CD4-positive, alpha-beta T cell treated with Interleukin-15 for 1 hour (primary cell): ENCODE results near the gene C3orf20.
"Not testable (repeated sequence)": the region's sequence is repeated elsewhere in the genome, so short reads cannot be mapped to it uniquely, and the experiment has no call there.

Experiments
- DNase-seq: peaks from one replicate; pipeline ENCODE4 v3.0.0-alpha.2; 2020

Gene C3orf20

DNA sequence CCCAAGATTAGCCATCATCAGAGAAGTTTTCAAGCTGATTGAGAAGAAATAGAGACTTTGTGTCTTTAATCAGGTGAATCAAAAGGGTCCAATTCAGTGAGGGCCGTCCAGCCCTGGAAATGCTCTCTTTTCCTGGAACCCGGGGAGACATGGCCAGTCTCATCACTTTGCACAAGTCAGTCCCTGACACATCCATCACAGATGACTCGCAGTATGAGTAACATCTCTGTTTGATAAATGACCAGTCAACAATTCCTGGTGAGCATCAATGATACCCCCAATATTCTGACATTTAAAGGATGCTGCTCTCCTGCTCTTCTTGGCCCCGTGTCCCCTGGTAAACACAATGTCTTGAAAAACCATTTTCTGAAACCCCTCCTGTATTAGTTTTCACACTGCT, 26.7 kb downstream of the C3orf20 start:
- DNase-seq: no peak

DNA sequence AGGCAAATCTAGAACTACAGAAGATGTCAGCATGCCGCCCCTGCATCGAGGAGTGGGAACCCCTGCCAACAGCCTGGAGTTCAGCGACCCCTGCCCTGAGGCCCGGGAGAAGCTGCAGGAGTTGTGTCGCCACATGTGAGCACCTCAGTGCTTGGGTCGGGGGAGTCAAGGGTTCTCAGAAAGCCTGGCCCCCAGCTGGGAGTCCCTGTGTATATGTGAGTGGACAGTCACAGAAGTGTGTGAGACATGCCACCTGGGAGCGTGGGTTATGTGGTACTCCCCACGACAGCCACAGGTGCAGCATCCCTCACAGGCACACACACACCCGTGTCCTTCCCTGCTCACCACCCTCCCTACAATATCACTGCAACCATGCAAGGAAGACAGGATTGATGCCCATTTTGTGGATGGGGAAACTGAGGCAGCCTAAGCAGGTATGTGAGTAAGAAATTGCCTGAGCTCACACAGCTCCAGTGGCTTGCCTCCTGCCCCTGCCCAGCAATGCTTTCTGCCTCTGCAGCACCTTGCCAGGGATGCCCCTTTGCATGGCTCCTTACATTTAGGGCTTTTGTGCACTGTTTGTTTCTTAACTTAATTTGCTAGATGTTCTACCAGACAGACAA, 28.3 kb downstream of the C3orf20 start:
- DNase-seq: no peak

DNA sequence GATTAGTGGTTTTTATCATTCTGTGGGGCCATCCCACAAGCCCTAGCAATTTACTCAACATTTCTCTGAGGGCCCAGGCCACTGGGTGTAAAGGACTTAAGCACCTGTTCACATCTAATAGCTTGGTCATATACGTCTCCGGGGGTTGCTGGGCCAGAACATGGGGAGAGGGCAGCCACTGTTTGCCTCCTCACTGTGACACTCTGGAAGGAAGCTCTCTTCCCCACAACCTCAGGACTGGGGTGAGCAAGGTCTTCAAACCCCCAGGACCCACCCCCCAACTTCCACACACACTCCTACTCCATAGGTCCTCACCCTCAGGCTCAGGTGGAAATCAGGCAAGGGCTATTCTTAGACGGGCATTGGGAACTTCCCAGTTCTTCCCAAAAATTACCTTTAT, 28.9 kb downstream of the C3orf20 start:
- no peak for DNase-seq

DNA sequence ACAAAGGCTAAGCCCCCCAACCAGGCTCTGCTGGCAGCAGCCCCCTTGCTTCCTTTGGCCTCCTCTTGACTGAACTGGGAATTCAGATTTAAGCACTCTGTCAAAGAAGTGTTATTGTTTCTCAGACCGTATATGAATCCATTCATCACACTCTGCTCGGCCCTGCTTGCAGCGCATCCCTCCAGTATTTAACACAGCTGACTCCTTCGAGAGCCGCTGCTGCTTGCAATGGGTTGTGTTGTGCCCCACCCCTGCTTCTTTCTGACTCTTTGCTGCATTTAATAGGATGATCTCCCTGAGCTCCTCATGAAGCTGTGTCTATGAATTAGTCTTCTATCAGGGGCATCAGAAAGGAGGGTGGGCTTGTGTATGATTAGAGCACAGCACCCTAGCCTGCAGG, 31.2 kb downstream of the C3orf20 start:
- DNase-seq: no peak

DNA sequence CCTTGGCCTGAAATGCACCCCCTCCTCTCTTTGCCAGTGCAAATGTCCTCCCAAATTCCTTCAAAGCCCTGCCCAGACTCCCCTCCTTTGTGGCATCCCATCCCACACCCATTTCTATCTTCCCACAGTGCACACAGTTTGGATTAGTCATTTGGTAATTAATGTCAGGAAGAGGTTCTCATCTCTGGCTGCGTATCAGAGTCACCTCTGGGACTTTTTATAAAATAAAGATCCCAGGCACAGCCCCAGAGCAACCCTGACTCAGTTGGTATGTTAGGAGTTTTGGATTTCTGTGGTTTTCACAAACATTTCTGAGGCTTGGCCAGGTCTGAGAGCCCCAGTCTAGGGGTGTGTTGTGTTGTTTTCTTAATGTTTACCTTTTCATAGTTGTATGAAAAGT, 41.6 kb downstream of the C3orf20 start:
- DNase-seq: no peak

DNA sequence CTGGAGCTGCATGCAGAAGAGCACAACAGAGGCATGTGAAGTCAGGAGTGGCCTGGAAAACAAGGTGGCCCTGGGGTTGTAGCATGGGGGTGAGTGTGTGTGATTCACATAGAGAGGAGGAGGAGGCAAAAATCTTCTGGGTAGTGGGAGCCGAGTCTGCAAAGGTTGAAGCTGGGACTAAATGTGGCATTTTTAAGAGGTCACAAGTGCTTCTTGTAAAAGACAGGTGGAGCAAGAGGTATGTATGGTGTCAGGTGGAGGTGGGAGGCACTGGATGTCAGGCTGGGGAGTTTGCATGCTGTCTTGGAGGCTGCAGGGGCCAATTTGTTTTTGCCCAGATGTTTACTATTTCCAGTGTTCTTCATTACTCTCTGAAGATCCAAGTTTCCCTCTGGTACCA, 42.4 kb downstream of the C3orf20 start:
- no peak for DNase-seq

DNA sequence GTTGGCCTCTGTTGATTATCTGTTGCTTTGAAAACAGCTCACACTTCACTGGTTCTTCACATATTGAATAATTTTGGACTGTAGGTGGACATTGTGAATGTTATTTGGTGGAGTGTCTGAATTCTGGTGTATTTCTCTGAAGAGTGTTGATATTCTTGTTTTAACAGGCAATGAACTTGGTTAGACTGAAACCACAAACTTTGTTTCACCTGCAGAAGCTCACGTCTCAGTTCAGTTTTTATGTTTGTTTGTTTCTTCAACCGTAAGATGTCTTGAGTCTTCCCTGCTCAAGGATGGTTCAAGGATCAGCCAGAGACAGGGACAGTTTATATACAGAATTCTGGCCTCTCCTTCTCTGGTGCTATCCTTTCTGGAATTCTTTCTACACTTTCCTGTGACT, 43.6 kb downstream of the C3orf20 start:
- no peak for DNase-seq

DNA sequence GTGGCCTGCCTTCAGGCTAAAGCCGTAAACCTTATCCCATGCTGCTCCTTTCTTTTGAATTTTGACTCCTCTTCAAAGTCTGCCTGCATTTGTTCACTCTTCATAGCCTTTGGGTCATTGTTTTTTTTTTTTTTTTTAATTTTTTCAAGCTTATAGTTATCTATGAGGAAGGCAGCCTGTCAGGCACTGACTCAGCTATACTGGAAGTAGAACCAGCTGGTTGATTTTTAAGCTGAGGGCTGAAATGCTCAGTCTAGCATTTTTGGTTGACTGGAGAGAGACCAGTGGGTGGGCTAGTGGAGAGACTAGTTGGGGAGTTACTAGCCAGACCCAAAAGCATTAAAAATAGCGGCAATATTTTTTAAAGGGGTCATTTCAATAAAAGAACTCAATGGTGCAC, 44.1 kb downstream of the C3orf20 start:
- DNase-seq: no peak

DNA sequence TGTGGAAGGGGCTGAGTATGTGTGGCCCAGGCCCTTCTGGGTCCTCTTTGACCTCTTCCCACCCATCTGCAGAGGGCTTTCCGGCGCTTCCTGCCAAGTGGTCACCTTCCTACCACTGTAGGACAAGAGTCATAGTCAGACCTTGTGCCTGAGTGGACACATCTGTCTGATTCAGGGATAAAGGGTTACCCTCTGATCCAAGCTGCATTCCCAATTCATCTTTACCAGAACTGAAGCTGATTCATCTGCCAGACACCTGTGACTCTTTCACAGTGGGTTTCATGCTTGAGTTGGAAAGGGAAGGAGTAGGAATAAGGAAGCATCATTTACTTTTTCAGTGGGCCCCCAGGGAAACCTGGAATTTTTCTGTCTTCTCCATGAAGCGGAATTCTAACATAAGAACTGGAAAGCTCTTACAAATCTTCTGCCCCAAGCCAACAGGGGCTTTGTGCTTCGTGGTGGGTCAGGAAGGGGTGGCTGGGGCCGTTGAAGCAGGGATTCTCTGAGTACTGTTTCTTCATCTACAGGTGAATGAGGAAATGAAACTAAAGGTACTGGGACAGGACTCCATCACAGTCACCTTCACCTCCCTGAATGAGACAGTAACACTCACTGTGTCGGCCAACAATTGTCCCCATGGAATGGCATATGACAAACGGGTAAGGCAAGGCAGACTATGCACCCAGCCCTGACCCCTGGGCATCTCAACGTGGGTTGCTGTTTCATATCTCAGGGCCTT, 46.4 kb downstream of the C3orf20 start:
- DNase-seq: no peak

DNA sequence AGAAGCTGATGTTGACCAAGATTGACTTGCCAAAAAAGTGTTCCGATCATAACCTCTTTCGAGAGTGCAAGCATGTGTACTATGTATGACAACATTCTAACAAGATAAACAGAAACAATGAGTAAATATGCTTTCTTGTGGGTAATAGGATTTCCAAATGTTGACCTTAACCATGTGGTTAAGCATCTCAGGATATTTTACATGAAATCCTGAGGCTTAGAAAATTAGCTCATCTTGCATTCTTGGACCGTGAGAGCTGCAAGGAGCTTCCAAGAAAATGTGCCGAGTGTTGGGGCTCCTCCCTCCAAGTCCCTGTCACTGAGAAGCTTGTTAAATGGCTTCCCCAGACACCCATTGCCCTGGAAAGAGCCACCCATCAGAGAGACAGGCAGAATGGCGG, 50.1 kb downstream of the C3orf20 start:
- DNase-seq: no peak

DNA sequence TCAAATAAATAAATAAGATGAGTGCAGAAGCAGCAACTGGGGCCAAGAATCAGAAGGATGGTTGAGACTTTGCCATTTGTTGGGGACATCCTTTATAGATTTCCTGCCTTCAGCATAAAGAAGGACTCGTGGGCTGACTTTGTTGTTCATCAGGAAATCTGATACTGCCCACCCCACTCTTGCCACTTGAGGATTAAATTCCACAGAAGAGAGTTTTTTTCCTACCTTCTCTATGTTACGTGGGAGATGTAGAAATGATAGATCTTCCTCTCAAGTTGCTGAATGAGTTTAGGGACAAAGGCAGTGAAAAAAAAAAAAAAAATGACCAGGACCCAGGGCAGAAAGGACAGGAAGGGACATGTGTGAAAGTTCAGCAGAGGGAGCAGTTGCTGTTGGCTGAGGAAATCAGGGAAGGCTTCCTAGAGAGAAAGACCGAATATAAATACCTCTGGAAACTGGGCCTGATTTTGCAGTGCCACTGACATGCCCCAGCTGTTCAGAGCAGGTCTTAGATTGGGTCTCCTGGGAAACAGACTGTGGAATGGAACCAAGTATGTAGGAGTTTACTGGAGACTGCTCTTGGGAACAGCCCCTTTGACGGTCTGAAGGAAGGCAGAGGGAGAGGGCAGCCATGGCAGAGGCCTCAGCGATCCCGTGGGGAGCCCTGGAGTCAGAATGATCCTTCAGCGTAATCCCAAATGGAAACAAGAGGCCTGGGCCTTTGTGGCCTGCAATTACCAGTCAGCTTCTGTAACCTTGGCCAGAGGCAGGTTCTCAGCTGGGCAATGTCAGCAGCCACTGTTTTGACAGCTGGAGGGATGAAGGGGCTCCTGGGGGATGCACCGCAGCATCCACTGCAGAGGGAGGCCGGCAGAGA, 50.9 kb downstream of the C3orf20 start:
- DNase-seq: no peak

DNA sequence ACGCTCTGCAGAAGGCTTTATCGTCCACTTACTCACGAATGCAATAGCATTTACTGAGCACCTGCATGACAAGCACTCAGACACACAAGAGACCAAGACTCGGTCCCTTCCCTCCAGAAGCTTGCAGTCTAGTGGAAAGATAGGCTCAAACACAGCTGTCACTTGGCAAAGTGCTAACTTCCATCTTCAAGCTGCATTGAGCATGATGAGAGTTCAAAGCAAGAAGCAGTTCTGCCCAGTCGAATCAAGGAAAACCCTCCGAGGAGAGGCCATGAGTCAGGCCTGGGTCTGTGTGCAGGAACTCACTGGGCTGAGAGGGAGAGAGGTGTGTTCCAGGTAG, 51.5 kb downstream of the C3orf20 start:
- no peak for DNase-seq

DNA sequence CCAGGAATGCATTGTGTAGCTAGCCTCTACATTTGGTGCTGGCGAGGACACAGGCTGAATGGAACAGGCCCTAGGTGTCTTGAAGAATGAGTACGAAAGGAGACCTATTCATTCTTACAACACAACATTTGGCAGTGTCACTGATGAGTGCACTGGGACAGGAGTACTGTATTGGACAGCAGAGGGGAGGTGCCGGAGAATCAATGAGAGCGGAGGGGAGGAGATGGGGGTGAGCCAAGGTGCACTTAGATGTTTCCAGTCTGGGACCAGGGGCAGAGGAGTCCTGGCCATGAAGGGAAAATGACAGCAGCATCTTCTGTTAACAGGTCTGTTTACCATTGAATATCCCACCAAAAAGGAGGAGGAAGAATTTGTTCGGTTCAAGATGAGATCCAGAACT, 53.2 kb downstream of the C3orf20 start:
- DNase-seq: no peak

DNA sequence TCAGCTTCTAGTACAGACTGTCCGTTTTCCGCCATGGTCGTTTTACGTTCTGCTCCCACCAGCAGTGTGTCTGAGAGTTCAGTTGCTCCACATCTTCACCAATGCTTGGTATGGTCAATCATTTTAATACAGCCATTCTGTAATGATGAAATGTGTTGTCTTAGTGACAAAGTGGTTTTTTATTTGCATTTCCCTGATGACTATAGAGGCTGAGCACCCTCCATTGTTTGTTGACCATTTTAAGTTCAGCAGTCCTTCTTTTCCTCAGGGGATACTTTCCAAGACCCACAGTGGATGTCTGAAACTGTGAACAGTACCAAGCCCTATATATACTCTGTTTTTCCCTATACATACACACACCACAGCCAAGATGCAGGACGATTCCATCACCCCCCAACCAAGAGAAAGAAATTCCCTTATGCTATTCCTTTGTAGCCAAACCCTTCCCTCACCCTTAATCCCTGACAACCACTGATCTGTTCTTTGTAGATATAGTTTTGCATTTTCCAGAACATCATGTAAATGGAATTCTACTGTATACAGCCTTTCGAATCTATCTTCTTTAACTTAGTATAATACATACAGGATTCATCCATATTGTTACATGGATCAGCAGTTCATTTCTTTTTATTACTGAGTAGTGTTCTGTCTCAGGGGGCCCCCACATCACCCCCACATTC, 55.9 kb downstream of the C3orf20 start:
- no peak for DNase-seq

DNA sequence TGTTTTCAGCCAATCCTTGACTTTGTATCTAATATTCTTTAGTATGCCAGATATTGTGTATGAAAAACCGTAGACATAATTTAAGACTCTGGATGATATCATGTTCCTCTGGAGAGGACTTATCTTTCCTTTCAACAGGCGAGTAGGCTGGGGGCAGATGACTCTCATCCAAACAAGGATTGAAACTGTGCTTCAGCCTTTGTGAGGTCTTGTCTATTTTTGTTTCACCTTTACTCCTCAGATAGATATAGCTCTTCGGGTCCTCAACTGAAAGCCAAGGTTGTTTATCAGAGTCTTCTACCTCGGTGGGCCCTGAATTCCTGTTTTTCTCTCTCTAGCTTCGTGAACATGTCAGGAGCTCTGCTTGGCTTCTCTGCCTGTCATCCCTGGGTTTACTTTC, 66.0 kb downstream of the C3orf20 start:
- DNase-seq: no peak

DNA sequence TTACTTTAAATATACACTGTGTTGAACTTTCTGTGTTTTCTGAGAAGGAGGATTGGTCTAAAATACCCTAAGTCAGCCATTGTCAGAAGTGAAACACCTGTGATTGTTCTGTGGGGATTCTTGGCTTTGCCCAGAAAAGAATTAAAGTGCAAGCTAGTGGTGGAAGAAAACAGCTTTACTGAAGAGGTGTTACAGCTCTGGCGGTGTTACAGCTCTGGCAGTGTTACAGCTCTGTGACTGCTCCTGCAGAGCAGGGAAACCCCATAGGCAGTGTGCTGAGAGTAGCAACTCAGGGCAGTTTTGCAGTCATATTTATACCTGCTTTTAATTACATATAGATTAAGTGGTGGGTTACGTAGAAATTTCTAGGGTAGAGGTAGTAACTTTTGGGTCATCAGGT, 66.6 kb downstream of the C3orf20 start:
- DNase-seq: no peak

DNA sequence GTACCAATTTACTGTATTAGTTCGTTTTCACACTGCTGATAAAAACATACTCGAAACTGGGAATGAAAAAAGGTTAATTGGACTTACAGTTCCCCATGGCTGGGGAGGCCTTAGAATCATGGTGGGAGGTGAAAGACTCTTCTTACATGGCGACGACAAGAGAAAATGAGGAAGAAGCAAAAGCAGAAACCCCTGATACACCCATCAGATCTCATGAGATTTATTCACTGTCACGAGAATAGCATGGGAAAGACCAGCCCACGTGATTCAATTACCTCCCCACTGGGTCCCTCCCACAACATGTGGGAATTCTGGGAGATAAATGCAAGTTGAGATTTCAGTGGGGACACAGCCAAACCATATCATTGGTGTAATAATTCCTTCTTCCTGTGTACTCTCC, 69.6 kb downstream of the C3orf20 start:
- no peak for DNase-seq

DNA sequence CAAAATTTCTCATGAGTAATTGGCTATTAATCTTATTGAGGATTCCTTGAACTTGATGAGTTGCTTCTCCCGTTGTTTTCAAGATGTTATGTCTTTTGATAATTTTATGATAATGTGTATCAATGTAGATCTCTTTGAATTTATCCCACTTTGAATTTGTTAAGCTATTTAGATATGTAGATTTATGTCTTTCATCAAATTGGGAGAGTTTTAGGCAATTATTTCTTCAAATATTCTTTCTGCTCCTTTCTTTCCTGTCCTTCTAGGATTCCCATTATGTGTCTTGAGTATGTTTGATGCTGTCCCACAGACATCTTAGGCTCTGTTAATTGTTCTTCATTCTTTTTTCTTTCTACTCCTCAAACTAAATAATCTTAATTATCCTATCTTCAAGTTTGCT, 75.7 kb downstream of the C3orf20 start:
- no peak for DNase-seq

DNA sequence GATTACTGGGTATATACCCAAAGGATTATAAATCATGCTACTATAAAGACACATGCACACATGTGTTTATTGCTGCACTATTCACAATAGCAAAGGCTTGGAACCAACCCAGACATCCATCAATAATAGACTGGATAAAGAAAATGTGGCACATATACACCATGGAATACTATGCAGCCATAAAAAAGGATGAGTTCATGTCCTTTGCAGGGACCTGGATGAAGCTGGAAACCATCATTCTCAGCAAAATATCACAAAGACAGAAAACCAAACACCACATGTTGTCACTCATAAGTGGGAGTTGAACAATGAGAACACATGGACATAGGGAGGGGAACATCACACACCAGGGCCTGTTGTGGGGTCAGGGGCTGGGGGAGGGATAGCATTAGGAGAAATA, 78.0 kb downstream of the C3orf20 start:
- not testable (repeated sequence) for DNase-seq

DNA sequence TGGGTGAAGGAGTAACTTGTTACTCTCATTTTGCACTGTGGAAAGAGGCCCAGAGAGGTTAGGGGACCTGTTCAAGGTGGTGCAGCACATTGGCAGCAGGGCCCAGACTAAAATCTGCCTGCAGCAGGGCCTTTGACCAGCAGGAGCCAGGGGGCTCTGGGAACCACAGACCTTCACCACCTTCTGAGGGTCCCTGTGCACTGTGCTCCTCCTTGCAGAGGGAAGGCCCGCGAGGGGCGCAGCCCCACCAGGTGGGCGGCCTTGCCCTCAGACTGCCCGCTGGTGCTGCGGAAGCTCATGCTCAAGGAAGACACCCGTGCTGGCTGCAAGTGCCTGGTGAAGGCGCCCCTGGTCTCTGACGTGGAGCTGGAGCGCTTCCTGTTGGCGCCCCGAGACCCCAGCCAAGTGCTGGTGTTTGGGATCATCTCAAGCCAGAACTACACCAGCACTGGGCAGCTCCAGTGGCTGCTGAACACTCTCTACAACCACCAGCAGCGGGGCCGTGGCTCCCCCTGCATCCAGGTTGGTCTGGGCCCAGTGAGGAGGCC, 82.3 kb downstream of the C3orf20 start:
- DNase-seq: no peak

DNA sequence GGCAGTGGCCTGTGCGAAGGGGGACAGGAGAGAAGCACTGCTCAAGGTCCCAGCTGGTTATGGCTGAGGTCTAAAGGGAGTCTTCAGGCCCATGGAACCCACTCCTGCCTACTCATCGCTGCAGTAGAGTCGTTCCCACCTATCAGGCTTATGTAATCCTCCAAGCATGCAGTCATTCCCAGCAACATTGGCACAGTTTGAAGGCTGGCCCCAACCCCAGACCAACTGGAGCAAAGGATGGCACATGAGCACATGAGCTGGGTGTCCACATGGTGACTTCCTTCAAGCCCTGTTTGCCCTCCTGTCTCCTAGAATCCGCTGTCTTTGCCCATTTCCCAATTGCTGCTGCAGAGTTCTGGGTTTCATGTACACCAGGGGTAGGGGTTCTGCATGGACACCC, 83.4 kb downstream of the C3orf20 start:
- no peak for DNase-seq

DNA sequence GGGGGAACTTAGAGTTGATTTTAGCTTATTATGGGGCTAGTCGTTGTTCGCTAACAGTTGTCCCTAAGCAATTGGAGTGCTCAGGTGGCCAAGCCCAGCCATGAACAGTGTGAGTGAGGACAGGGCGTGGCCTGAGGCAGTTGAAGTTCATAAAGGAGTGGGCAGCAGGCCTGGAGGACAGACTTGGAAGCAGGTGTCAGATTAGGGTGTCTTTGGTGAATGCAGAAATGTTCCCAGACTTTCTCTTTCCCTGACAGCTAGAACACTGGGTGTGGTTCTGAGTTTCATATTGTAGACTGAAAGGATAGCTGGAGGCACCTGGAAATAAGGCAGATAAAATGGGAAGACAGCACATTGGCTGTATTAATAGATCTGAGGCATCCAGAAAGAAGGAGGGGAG, 84.0 kb downstream of the C3orf20 start:
- DNase-seq: no peak

DNA sequence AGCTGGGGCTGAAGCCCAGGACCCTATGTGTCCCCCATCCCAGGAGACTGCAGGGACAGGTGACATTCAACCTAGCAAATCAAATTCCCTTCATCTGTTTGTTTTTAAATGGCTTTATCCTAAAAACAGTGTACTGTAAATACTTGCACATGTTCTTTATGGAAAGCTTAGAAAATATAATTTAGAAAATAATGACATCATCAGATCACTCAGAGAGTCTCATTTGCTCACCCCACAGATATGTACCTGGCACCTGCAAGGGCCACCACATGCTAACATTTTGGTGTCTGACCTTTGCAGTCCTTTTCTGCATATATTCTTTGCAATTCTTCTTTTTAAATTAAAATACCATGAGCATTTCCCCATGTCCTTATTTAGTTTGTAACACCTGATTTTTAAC, 85.2 kb downstream of the C3orf20 start:
- no peak for DNase-seq
